ENCODE data around the gene OCSTAMP.

- TF ChIP-seq CTCF (IDR thresholded peaks at IDR 0.05) (peak in 1 of 4 experiments; percentile 45), POLR2A (IDR thresholded peaks at IDR 0.05) (no peak)
These were observed 29.4 kb downstream of the OCSTAMP start for GRCh38 chr20:46520976-46521579.
